ENCODE results near the gene MAPK4.
"Not testable (repeated sequence)": the region's sequence is repeated elsewhere in the genome, so short reads cannot be mapped to it uniquely, and the experiment has no call there.

The MAPK4 gene

DNA sequence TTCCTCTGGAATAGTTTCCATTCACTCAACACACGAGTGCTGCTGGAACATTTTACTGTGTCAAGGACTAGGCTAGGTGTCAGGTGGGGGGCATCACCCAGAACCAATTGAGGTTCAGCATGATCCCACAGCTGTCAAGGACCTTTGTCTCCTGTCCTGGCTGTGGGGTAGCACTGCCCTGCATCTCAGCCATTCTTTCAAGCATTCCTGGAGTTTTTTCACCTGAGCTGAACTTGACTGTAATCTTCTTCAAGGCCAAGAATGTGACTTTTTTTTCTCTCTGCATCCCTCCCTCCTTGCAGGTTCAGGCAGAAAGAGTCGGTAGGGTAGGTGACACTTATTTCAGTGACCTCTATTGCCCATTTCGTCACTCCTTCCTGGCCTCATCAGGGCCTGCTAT lies 3.5 kb downstream of the MAPK4 start:
- TF ChIP-seq, protein P1, sequence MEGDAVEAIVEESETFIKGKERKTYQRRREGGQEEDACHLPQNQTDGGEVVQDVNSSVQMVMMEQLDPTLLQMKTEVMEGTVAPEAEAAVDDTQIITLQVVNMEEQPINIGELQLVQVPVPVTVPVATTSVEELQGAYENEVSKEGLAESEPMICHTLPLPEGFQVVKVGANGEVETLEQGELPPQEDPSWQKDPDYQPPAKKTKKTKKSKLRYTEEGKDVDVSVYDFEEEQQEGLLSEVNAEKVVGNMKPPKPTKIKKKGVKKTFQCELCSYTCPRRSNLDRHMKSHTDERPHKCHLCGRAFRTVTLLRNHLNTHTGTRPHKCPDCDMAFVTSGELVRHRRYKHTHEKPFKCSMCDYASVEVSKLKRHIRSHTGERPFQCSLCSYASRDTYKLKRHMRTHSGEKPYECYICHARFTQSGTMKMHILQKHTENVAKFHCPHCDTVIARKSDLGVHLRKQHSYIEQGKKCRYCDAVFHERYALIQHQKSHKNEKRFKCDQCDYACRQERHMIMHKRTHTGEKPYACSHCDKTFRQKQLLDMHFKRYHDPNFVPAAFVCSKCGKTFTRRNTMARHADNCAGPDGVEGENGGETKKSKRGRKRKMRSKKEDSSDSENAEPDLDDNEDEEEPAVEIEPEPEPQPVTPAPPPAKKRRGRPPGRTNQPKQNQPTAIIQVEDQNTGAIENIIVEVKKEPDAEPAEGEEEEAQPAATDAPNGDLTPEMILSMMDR (conservative IDR thresholded peaks at IDR 0.05) = no peak
- H3K27ac ChIP-seq = peak overlapping the region; percentile 66; the same call in 1 of the 2 replicates

DNA sequence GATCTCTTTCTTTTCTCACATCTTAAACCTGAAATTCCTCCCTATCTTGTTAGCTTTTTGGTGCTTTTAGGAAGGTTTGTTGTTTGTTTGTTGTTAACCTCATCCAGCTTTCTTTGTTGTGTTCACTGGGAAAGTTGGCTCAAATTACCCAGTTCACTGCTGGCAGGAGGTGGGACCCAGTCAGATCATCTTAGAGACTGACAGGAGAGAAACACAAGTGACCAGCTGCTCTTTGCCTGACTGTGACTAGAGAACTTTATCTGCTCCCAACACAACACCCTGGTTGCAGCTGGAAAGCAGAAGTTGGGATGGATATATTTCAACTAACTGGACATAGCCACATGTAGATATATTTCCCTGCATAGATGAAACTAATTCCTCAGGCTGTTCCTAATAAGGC lies 10.0 kb downstream of the MAPK4 start:
- TF ChIP-seq, protein P1 (conservative IDR thresholded peaks at IDR 0.05) = no peak
- H3K27ac ChIP-seq = no peak overlapping the region

DNA sequence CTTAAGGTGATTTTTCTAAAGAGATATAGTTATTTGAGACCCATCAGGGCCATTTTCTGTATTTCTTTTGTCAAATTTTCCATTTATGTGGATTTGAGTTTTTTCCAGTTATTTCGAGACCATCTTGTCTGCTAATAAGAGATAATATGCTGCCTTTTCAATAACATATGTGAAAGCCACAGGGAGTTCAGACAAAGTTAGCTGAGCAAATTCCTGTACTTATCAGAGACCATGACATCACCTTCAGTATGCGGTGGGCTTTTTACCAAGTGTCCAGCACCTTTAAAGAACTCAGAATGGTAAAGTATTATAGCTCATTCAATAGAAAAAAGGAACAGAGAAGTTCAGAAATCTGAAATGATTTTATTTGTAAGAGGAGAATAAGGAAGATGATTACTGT lies 11.7 kb downstream of the MAPK4 start:
- TF ChIP-seq, protein P1 (conservative IDR thresholded peaks at IDR 0.05) = no peak
- no peak overlapping the region for H3K27ac ChIP-seq

DNA sequence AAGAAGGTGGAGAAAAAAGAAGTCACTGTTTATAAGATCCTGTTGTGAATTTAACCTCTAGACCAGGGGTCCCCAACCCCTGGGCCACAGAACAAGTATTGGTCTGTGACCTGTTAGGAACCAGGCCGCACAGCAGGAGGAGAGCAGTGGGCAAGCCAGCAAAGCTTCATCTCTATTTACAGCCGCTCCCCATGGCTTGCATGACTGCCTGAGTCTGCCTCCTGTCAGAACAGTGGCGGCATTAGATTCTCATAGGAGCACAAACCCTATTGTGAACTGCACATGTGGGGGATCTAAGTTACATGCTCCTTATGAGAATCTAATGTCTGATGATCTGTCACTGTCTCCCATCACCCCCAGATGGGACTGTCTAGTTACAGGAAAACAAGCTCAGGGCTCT lies 13.3 kb downstream of the MAPK4 start:
- not testable (repeated sequence) for H3K27ac ChIP-seq

DNA sequence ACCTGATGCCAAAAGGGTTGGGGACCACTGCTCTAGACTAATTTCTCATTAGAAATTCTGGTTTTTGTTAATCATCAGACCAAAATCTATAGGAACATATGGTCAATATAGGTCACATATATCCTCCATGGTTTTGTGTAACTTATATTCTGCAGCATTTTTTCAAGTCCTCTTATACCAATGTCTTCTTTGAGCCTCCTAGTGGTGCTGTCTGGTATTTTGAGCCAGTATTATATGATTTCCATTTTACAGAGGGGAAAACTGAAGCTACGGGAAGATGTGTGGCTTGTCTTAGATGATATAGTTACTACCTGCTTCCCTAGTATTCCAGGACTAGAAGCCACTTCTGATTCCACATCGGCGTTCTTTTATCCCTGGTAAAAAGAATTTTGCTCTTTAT lies 13.8 kb downstream of the MAPK4 start:
- H3K27ac ChIP-seq = no peak overlapping the region
- TF ChIP-seq, protein P1 (conservative IDR thresholded peaks at IDR 0.05) = no peak; the same call in 1 of the 2 replicates

DNA sequence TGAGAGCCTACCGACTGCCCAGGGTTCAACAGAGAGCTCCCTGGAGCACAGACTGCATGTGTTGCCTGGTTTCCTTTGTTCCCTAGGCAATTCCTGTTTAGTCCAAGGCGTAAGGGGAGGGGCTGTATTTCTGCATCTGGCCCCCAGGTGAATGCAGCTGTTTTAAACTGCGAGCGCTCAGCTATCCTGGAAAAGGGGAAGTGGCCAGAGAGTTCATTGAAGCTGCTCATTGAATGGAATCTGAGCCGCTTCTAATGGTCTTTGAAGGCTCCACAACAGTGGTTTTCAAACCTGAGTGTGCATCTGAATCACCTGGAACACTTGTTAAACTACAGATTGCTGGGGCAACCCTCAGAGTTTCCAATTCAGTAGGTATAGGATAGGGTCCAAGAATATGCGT lies 18.1 kb downstream of the MAPK4 start:
- TF ChIP-seq, protein P1 (conservative IDR thresholded peaks at IDR 0.05) = no peak
- H3K27ac ChIP-seq = no peak overlapping the region

DNA sequence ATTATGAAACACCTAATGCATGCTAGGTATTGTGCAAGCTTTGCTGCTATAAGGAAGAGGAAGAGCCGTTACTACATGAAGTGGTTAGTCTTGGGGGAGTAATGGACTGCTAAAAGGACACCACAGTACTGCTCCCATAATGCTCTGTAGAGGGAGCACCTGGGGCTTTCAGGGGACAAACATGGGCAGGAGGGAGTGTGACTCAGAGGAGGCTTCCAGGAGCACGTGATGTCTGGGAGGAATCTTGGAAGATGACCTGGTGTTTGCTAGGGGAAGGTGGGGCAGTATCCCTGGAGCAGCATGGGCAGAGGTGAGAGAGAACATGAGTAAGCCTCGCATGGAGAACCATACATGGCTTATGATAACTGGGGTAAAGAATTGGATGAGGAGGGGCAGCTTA lies 18.8 kb downstream of the MAPK4 start:
- no peak overlapping the region for H3K27ac ChIP-seq
- TF ChIP-seq, protein P1 (conservative IDR thresholded peaks at IDR 0.05) = no peak

DNA sequence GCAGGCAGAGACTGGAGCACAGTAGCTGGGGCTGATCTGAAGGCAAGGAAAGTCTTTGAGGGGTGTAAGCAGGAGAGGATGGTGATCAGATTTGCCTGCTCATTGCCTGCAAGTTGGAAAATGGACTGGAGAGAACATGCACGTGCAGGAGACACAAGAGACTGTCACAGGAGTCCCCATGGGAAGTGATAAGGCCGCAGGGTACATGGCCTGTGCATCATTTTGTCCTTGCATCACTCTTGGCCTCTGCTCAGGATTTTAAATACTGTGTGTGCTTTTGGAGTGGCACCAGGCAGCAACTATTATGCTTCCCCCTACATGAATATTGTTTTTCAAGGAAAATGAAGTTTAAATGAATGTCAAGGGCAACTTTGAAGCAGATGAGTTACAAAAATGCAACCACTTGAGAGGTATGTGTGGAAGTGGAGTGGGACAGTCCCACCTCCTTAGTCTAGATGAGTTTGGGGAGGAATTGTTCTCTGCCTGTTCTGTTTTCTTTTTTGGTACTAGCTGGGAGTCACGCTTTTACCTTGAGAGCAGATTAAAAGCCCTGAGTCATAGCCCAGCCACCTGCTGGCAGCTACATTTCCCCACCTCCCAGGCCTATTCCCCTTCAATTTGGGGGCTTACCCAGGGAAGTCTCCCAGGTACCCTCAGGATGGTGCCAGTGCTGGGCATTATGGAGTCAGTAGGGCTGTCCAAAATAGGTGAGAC lies 19.3 kb downstream of the MAPK4 start:
- TF ChIP-seq, protein P1 (conservative IDR thresholded peaks at IDR 0.05) = no peak

More for the DNA sequence above, 19.3 kb downstream of the MAPK4 start:
- no peak overlapping the region for H3K27ac ChIP-seq
